PC-3 (cell line): ENCODE measurements around the gene NDUFA13. TPM values are rescaled to one million over a fixed set of nuclear protein-coding genes. Genes with fewer than 3 reads are reported as not detected.

ENCODE experiments used
- ATAC-seq: fragments of 200-7000 bp; cut with Tn5 transposase; 2 replicates; pipeline ENCODE4 v1.9.1; 2020; ENCODE audit warnings: mild to moderate bottlenecking, moderate library complexity
- BruUV-seq: library from RNA; stranded (reverse); fragments of 400-500 nt; replicated peaks from 2 replicates; lab custom pipeline; 2021; lab: Mats Ljungman, UMichigan
- CTCF ChIA-PET: fragments of 300-600 bp; sonication (Branson Sonifier 250); formaldehyde crosslinking; loops from one replicate; lab custom pipeline; 2022; ENCODE audit warnings: antibody characterized with exemption; lab: Charles Lee
- POLR2A ChIA-PET: fragments of 300-600 bp; sonication (Branson Sonifier 250); formaldehyde crosslinking; loops from one replicate; lab custom pipeline; 2022; ENCODE audit warnings: antibody characterized with exemption; ENCODE audit not compliant: unreplicated experiment; lab: Charles Lee
- DNase-seq: peaks from one replicate; pipeline ENCODE4 v3.0.0-alpha.2; 2015
- H2AFZ ChIP-seq: fragments of 300-600 bp; sonication (generic); 2 replicates; pipeline ENCODE4 v1.6.0; 2016; ENCODE audit warnings: antibody characterized with exemption, low read length
- H3F3A ChIP-seq: fragments of 300-600 bp; sonication (generic); one replicate; pipeline ENCODE4 v1.6.0; 2017; ENCODE audit warnings: antibody characterized with exemption, low read length, control low read depth, mild to moderate bottlenecking; ENCODE audit not compliant: unreplicated experiment
- H3K27ac ChIP-seq: fragments of 300-600 bp; sonication (generic); 2 replicates; pipeline ENCODE4 v1.5.1; 2016; ENCODE audit warnings: mild to moderate bottlenecking, low read length
- H3K27me3 ChIP-seq: fragments of 300-600 bp; sonication (generic); 2 replicates; pipeline ENCODE4 v1.6.1; 2016; ENCODE audit warnings: low read length, mixed read lengths
- H3K36me3 ChIP-seq: fragments of 300-600 bp; sonication (generic); 2 replicates; pipeline ENCODE4 v1.6.1; 2016; ENCODE audit warnings: low read depth, mixed run types, low read length, mixed read lengths
- H3K4me1 ChIP-seq: fragments of 300-600 bp; sonication (generic); 2 replicates; pipeline ENCODE4 v1.5.1; 2016; ENCODE audit warnings: low read length; ENCODE audit not compliant: insufficient read depth
- H3K4me2 ChIP-seq: fragments of 300-600 bp; sonication (generic); 2 replicates; pipeline ENCODE4 v1.6.0; 2016; ENCODE audit warnings: low read length
- H3K4me3 ChIP-seq: fragments of 300-600 bp; sonication (generic); 2 replicates; pipeline ENCODE4 v1.5.1; 2016; ENCODE audit warnings: mild to moderate bottlenecking, low read length, mixed read lengths
- H3K79me2 ChIP-seq: fragments of 300-600 bp; sonication (generic); 2 replicates; pipeline ENCODE4 v1.6.1; 2017; ENCODE audit warnings: low read length, mixed read lengths
- H3K9ac ChIP-seq: fragments of 300-600 bp; sonication (generic); 2 replicates; pipeline ENCODE4 v1.6.0; 2016; ENCODE audit warnings: mild to moderate bottlenecking, low read length
- H3K9me2 ChIP-seq: fragments of 300-600 bp; sonication (generic); replicated peaks from 2 replicates; pipeline ENCODE4 v1.6.1; 2016; ENCODE audit warnings: mixed run types, low read length, mixed read lengths
- H3K9me3 ChIP-seq: fragments of 300-600 bp; sonication (generic); 2 replicates; pipeline ENCODE4 v1.6.1; 2016; ENCODE audit warnings: low read length, mixed read lengths
- H4K20me1 ChIP-seq: fragments of 300-600 bp; sonication (generic); 2 replicates; pipeline ENCODE4 v1.6.1; 2016; ENCODE audit warnings: low read length, mixed read lengths
- EZH2 ChIP-seq: fragments of 300-600 bp; sonication (generic); IDR thresholded peaks from one replicate; pipeline ENCODE4 v1.6.1; 2017; ENCODE audit warnings: antibody characterized with exemption, mild to moderate bottlenecking, low read length; ENCODE audit not compliant: unreplicated experiment
- EZH2phosphoT487 ChIP-seq: fragments of 300-600 bp; sonication (generic); IDR thresholded peaks from 2 replicates; pipeline ENCODE4 v1.6.1; 2018; ENCODE audit warnings: mild to moderate bottlenecking, antibody characterized with exemption, low read length, borderline replicate concordance
- intact Hi-C: fragments of 100-400 bp; cut with micrococcal nuclease; formaldehyde crosslinking; loops from 2 replicates; pipeline ENCODE4 v1.9.0; 2023
- total RNA-seq: library from RNA; depleted of rRNA; stranded (reverse); fragments of >200 nt; gene quantifications from 2 replicates; pipeline ENCODE4 v1.2.3, GENCODE V29; 2014
- TF ChIP-seq, protein P1 (sequence below): fragments of 300-600 bp; sonication (generic); conservative IDR thresholded peaks from 2 replicates; pipeline ENCODE4 v1.5.1; 2017; ENCODE audit warnings: antibody characterized with exemption, low read depth, mild to moderate bottlenecking, low read length

NDUFA13 gene
- total RNA-seq, 1 experiment from 2014 or later: 481 TPM

DNA sequence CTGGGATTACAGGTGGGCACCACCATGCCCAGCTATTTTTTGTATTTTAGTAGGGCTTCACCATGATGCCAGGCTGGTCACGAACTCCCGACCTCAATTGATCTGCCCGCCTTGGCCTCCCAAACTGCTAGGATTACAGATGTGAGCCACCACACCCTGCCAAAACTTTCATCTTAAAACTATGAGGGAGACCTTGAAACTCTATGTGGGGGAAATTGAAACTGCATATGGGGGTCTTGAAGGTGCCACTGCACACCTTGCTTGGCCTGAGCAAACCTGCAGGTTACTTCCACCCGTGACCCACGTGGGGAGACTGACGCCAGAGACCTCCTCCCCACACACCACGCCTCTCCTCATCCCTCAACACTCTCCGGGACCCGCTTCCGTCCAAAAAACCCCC is 37.6 kb downstream of the NDUFA13 start:
- no peaks in the 10 kb centered on the region for H3K79me2 ChIP-seq
- H4K20me1 ChIP-seq: no peaks in the 10 kb centered on the region
- intact Hi-C loops: loop anchor here (5.0 kb wide), 1 partner anchor 89 kb away; the partner anchor contains the start of gene GMIP
- no peaks in the 10 kb centered on the region for H3K9me2 ChIP-seq
- H3K36me3 ChIP-seq: no peaks in the 10 kb centered on the region
- H3K27me3 ChIP-seq: no peaks in the 10 kb centered on the region
- DNase-seq (no peak), ATAC-seq (no peak)
- no TSS peak for BruUV-seq
- H3K4me3 ChIP-seq: no peak overlapping the region
- H3K4me2 ChIP-seq: no peak overlapping the region
- no peaks in the 10 kb centered on the region for H3K9me3 ChIP-seq
- no peaks in the 10 kb centered on the region for H3F3A ChIP-seq
- H3K27ac ChIP-seq: no peak overlapping the region
- POLR2A ChIA-PET: interaction anchor here (1.3 kb wide), 1 partner anchor 12 kb away, joined by 3 read pairs; no protein-coding TSS in a partner anchor
- TF ChIP-seq EZH2phosphoT487: no peak
- no peak for TF ChIP-seq EZH2
- TF ChIP-seq, protein P1, sequence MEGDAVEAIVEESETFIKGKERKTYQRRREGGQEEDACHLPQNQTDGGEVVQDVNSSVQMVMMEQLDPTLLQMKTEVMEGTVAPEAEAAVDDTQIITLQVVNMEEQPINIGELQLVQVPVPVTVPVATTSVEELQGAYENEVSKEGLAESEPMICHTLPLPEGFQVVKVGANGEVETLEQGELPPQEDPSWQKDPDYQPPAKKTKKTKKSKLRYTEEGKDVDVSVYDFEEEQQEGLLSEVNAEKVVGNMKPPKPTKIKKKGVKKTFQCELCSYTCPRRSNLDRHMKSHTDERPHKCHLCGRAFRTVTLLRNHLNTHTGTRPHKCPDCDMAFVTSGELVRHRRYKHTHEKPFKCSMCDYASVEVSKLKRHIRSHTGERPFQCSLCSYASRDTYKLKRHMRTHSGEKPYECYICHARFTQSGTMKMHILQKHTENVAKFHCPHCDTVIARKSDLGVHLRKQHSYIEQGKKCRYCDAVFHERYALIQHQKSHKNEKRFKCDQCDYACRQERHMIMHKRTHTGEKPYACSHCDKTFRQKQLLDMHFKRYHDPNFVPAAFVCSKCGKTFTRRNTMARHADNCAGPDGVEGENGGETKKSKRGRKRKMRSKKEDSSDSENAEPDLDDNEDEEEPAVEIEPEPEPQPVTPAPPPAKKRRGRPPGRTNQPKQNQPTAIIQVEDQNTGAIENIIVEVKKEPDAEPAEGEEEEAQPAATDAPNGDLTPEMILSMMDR: no peak
- no peaks in the 10 kb centered on the region for H3K4me1 ChIP-seq
- no peak overlapping the region for H3K9ac ChIP-seq
- H2AFZ ChIP-seq: no peak overlapping the region
- CTCF ChIA-PET: interaction anchor here (1.3 kb wide), 1 partner anchor 12 kb away, joined by 4 read pairs; no protein-coding TSS in a partner anchor

DNA sequence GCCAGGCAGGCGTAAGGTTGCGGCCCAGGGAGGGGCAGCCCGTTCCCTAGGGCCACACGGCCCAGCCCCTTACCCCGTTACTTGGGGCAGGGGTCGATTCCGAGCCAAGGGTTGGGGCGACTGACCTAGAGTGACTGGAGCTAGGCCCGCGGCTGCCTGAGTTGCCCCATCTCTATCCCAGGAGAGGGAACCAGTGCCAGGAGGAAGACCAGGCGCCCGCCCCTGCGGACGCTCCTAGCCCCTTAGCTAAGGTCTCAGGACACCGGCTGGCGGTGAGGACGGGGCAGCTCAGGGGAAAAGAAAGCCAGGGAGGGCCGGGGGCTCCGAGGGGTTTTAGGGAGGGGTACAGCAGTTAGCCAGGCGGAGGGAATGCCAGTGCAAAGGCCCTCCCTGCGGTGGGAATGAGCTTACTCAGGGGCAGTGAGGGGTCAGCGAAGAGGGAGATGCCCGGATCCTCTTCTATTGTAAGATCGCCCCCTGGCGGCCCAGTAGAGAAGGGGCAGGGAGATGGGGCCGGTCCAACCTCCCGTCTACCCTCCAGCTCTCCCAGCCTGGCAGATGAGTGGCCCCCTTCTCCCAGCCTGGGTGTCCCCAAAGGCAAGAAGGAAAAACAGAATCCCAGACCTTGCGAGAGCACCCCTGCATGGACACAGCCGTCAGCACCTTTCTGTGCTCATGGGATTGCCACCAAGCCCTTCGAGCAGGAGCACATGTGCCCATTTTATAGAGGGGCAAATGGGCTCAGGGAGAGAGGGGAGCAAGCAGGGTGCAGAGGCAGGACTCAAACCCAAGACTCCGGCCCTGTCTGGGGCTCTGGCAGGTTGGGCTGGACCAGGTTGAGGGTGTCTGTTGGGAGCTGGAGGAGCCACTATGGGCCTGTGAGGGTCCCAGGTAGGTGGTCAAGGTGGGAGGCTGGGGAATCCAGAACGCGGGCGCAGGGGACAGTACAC is 38.3 kb downstream of the NDUFA13 start:
- no peaks in the 10 kb centered on the region for H3K79me2 ChIP-seq
- no peak overlapping the region for H3K27ac ChIP-seq
- intact Hi-C loops: loop anchor here (5.0 kb wide), 1 partner anchor 88 kb away; the partner anchor contains the start of gene GMIP
- no peaks in the 10 kb centered on the region for H3K9me2 ChIP-seq
- TF ChIP-seq, protein P1: peak; percentile 77
- no peak for TF ChIP-seq EZH2phosphoT487
- no peak overlapping the region for H3K4me2 ChIP-seq
- ChIA-PET POLR2A (no interaction called here), CTCF (no interaction called here)
- H3F3A ChIP-seq: no peaks in the 10 kb centered on the region
- H3K4me3 ChIP-seq: no peak overlapping the region
- H4K20me1 ChIP-seq: no peaks in the 10 kb centered on the region
- H3K9ac ChIP-seq: no peak overlapping the region
- no TSS peak for BruUV-seq
- no peaks in the 10 kb centered on the region for H3K9me3 ChIP-seq
- DNase-seq (peak; percentile 55), ATAC-seq (peak; percentile 51; the same call in 1 of the 2 replicates)
- H2AFZ ChIP-seq: no peak overlapping the region
- no peaks in the 10 kb centered on the region for H3K36me3 ChIP-seq
- H3K27me3 ChIP-seq: no peaks in the 10 kb centered on the region
- H3K4me1 ChIP-seq: no peaks in the 10 kb centered on the region

DNA sequence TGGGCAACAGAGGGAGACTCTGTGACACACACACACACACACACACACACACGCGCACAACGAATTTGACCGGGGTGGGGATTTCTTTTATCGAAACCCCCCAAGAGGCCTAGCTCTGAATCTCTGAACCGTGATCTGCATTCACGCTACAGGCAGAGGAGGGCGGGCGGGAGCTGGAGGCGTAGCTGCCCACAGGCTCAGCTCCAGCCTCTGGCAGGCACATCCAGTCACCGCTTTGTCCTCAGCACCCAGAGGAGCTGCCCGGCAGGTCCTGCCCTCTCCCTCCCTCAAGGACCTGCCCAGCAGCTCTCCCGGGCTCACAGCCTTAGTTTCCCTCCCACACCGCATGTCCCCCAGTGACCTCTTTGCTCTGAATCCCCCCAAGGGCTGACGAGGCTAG is 42.0 kb downstream of the NDUFA13 start:
- Histone ChIP-seq H2AFZ (no peak overlapping the region), H4K20me1 (no peaks in the 10 kb centered on the region), H3K4me2 (no peak overlapping the region), H3K9ac (no peak overlapping the region), H3K9me2 (no peaks in the 10 kb centered on the region), H3K36me3 (no peaks in the 10 kb centered on the region), H3K9me3 (no peaks in the 10 kb centered on the region), H3F3A (no peaks in the 10 kb centered on the region), H3K4me3 (no peak overlapping the region), H3K79me2 (no peaks in the 10 kb centered on the region), H3K27me3 (no peaks in the 10 kb centered on the region), H3K27ac (no peak overlapping the region), H3K4me1 (no peaks in the 10 kb centered on the region)
- intact Hi-C loops: no loop called here
- no TSS peak for BruUV-seq
- TF ChIP-seq, protein P1: no peak
- TF ChIP-seq EZH2phosphoT487 (no peak), EZH2 (no peak)
- CTCF ChIA-PET: no interaction called here
- ATAC-seq (no peak), DNase-seq (no peak)
- POLR2A ChIA-PET: no interaction called here
